Muscle of leg (tissue), 11 donors: ENCODE data around the gene FOXI1. TPM values are rescaled to one million over a fixed set of nuclear protein-coding genes. Genes with fewer than 3 reads are reported as not detected.
"Not testable (repeated sequence)": the region's sequence is repeated elsewhere in the genome, so short reads cannot be mapped to it uniquely, and the experiment has no call there.

Source experiments
- DNase-seq: peaks from one replicate; pipeline ENCODE4 v3.0.0; 2013
- H3K27ac ChIP-seq: one replicate; pipeline ENCODE4 v1.5.1; 2013; ENCODE audit warnings: mild to moderate bottlenecking, low read length, control low read depth
- H3K27me3 ChIP-seq: one replicate; pipeline ENCODE4 v1.6.1; 2013; ENCODE audit warnings: low read length; ENCODE audit not compliant: control insufficient read depth, insufficient read depth
- H3K36me3 ChIP-seq: one replicate; pipeline ENCODE4 v1.6.1; 2013; ENCODE audit warnings: low read length; ENCODE audit not compliant: control insufficient read depth, insufficient read depth
- H3K4me1 ChIP-seq: one replicate; pipeline ENCODE4 v1.6.1; 2013; ENCODE audit warnings: low read length; ENCODE audit not compliant: control insufficient read depth, insufficient read depth
- H3K4me3 ChIP-seq: one replicate; pipeline ENCODE4 v1.5.1; 2013; ENCODE audit warnings: low read length, control low read depth
- H3K9me3 ChIP-seq: replicated peaks from 2 replicates; pipeline ENCODE4 v1.6.1; 2013; ENCODE audit warnings: low read depth, low read length; ENCODE audit not compliant: control insufficient read depth
- WGBS: methylation state at CpG from one replicate; pipeline ENCODE4 v1.1.5; 2013; ENCODE audit warnings: missing lambda C conversion rate; ENCODE audit not compliant: insufficient coverage; 5-methylcytosine and 5-hydroxymethylcytosine counted together
- polyA plus RNA-seq, 8 donors: library from polyadenylated mRNA; unstranded; fragments of 120-200 nt; gene quantifications; one replicate each; pipeline versions ENCODE4 v1.2.1 to v1.2.3, GENCODE V29; 2013; ENCODE audit warnings: inconsistent platforms in 1 of 8, low replicate concordance in 1 of 8; ENCODE audit not compliant: insufficient read length in 8 of 8, insufficient read depth in 1 of 8
- total RNA-seq: library from RNA; stranded (reverse); fragments of 120-200 nt; gene quantifications from one replicate; pipeline ENCODE4 v1.2.4, GENCODE V29; 2013

Gene FOXI1
- total and polyA plus RNA-seq, 9 donors, result not detected

- no peak overlapping the region for H3K27ac ChIP-seq
- no peaks in the 10 kb centered on the region for H3K36me3 ChIP-seq
- no peaks in the 10 kb centered on the region for H3K27me3 ChIP-seq
- WGBS, result 70% methylated on average over 1 of the region's 4 CpGs
- no peaks in the 10 kb centered on the region for H3K9me3 ChIP-seq
- H3K4me1 ChIP-seq, result no peaks in the 10 kb centered on the region
- H3K4me3 ChIP-seq, result no peak overlapping the region
- DNase-seq, result no peak
Measured at GRCh38 chr5:170138273-170138672, 32.6 kb downstream of the FOXI1 start.

GRCh38 chr5:170139786-170140335, 34.2 kb downstream of the FOXI1 start:
- 80% methylated on average over 9 of the region's 9 CpGs for WGBS
- H3K27me3 ChIP-seq, result no peaks in the 10 kb centered on the region
- no peaks in the 10 kb centered on the region for H3K4me1 ChIP-seq
- H3K36me3 ChIP-seq, result no peaks in the 10 kb centered on the region
- no peaks in the 10 kb centered on the region for H3K9me3 ChIP-seq
- no peak overlapping the region for H3K27ac ChIP-seq
- DNase-seq, result no peak
- H3K4me3 ChIP-seq, result no peak overlapping the region

- WGBS, result 87% methylated on average over 7 of the region's 7 CpGs
- H3K9me3 ChIP-seq, H3K4me3 ChIP-seq, H3K27me3 ChIP-seq, H3K27ac ChIP-seq, H3K4me1 ChIP-seq, H3K36me3 ChIP-seq: not testable (repeated sequence)
- peak; percentile 6 for DNase-seq
Measured at GRCh38 chr5:170141196-170141595, 35.5 kb downstream of the FOXI1 start.

- H3K9me3 ChIP-seq, result no peaks in the 10 kb centered on the region
- no peaks in the 10 kb centered on the region for H3K27me3 ChIP-seq
- no peak overlapping the region for H3K27ac ChIP-seq
- no peak for DNase-seq
- no peaks in the 10 kb centered on the region for H3K36me3 ChIP-seq
- H3K4me1 ChIP-seq, result no peaks in the 10 kb centered on the region
- 94% methylated on average over 4 of the region's 14 CpGs for WGBS
- H3K4me3 ChIP-seq, result no peak overlapping the region
Measured at GRCh38 chr5:170141636-170142035, 35.9 kb downstream of the FOXI1 start.

- peak; percentile 12 for DNase-seq
- no peaks in the 10 kb centered on the region for H3K4me1 ChIP-seq
- WGBS, result 80% methylated on average over 1 of the region's 1 CpG
- H3K9me3 ChIP-seq, result no peaks in the 10 kb centered on the region
- no peaks in the 10 kb centered on the region for H3K36me3 ChIP-seq
- no peak overlapping the region for H3K4me3 ChIP-seq
- H3K27me3 ChIP-seq, result no peaks in the 10 kb centered on the region
- no peak overlapping the region for H3K27ac ChIP-seq
Measured at GRCh38 chr5:170142196-170142595, 36.5 kb downstream of the FOXI1 start.

- Histone ChIP-seq H3K9me3 (no peaks in the 10 kb centered on the region), H3K27me3 (no peaks in the 10 kb centered on the region), H3K4me3 (no peak overlapping the region), H3K36me3 (no peaks in the 10 kb centered on the region), H3K27ac (no peak overlapping the region), H3K4me1 (no peaks in the 10 kb centered on the region)
- DNase-seq, result no peak
- 67% methylated on average over 6 of the region's 7 CpGs for WGBS
Measured at GRCh38 chr5:170143091-170143490, 37.4 kb downstream of the FOXI1 start.

GRCh38 chr5:170143710-170144109, 38.0 kb downstream of the FOXI1 start:
- Histone ChIP-seq H3K27ac (no peak overlapping the region), H3K9me3 (no peaks in the 10 kb centered on the region), H3K4me1 (peaks cover 2% of the 10 kb centered on the region), H3K36me3 (no peaks in the 10 kb centered on the region), H3K4me3 (no peak overlapping the region), H3K27me3 (no peaks in the 10 kb centered on the region)
- DNase-seq, result no peak
- 92% methylated on average over 2 of the region's 2 CpGs for WGBS

- H3K27me3 ChIP-seq, result no peaks in the 10 kb centered on the region
- H3K36me3 ChIP-seq, result no peaks in the 10 kb centered on the region
- H3K4me3 ChIP-seq, result no peak overlapping the region
- 93% methylated on average over 10 of the region's 11 CpGs for WGBS
- no peak for DNase-seq
- H3K9me3 ChIP-seq, result no peaks in the 10 kb centered on the region
- H3K27ac ChIP-seq, result no peak overlapping the region
- peaks cover 2% of the 10 kb centered on the region for H3K4me1 ChIP-seq
Measured at GRCh38 chr5:170144286-170145023, 38.8 kb downstream of the FOXI1 start.

GRCh38 chr5:170145462-170145861, 39.8 kb downstream of the FOXI1 start:
- Histone ChIP-seq H3K27ac (no peak overlapping the region), H3K36me3 (no peaks in the 10 kb centered on the region), H3K4me1 (peaks cover 2% of the 10 kb centered on the region), H3K9me3 (no peaks in the 10 kb centered on the region), H3K27me3 (no peaks in the 10 kb centered on the region), H3K4me3 (no peak overlapping the region)
- WGBS, result 92% methylated on average over 2 of the region's 4 CpGs
- no peak for DNase-seq

GRCh38 chr5:170147051-170147752, 41.5 kb downstream of the FOXI1 start:
- Histone ChIP-seq H3K27me3 (no peaks in the 10 kb centered on the region), H3K4me3 (no peak overlapping the region), H3K4me1 (peaks cover 13% of the 10 kb centered on the region), H3K9me3 (no peaks in the 10 kb centered on the region), H3K27ac (no peak overlapping the region), H3K36me3 (no peaks in the 10 kb centered on the region)
- no peak for DNase-seq
- WGBS, result 83% methylated on average over 12 of the region's 12 CpGs
